Panc1 (cell line): ENCODE data around the gene CLEC14A. TPM values are rescaled to one million over a fixed set of nuclear protein-coding genes. Genes with fewer than 3 reads are reported as not detected.

Source experiments
- ATAC-seq: fragments of 200-7000 bp; cut with Tn5 transposase; 2 replicates; pipeline ENCODE4 v1.9.1; 2020; ENCODE audit warnings: mild to moderate bottlenecking, moderate library complexity
- BruUV-seq: library from RNA; stranded (reverse); fragments of 400-500 nt; replicated peaks from 2 replicates; lab custom pipeline; 2021; lab: Mats Ljungman, UMichigan
- CTCF ChIA-PET: fragments of 300-600 bp; sonication (Branson Sonifier 250); formaldehyde crosslinking; loops from one replicate; lab custom pipeline; 2022; ENCODE audit warnings: antibody characterized with exemption; lab: Charles Lee
- POLR2A ChIA-PET: fragments of 300-600 bp; sonication (Branson Sonifier 250); formaldehyde crosslinking; loops from one replicate; lab custom pipeline; 2022; ENCODE audit warnings: antibody characterized with exemption; lab: Charles Lee
- DNase-seq: peaks from one replicate; pipeline ENCODE4 v3.0.0-alpha.2; 2010; ENCODE audit warnings: low read depth, low spot score
- H3K27ac ChIP-seq: 2 replicates; pipeline ENCODE4 v1.5.1; 2011; ENCODE audit warnings: mild to moderate bottlenecking, low read length, inconsistent platforms
- H3K27me3 ChIP-seq: fragments of 200-500 bp; sonication (Bioruptor generic); 2 replicates; pipeline ENCODE4 v1.6.0; 2014; ENCODE audit warnings: low read length, inconsistent platforms; ENCODE audit not compliant: control insufficient read depth, insufficient read depth
- H3K36me3 ChIP-seq: fragments of 200-500 bp; sonication (Bioruptor generic); 2 replicates; pipeline ENCODE4 v1.5.1; 2014; ENCODE audit warnings: inconsistent platforms, mild to moderate bottlenecking, low read length, moderate library complexity; ENCODE audit not compliant: control insufficient read depth, insufficient read depth
- H3K4me1 ChIP-seq: 2 replicates; pipeline ENCODE4 v1.5.1; 2011; ENCODE audit warnings: inconsistent platforms, mild to moderate bottlenecking, low read length, moderate library complexity; ENCODE audit not compliant: control insufficient read depth, insufficient read depth
- H3K4me3 ChIP-seq, 2 experiments: 2 replicates each; pipeline ENCODE4 v1.5.1; 2011 to 2012; ENCODE audit warnings: low read depth in 2 of 2, low read length in 2 of 2, mild to moderate bottlenecking in 2 of 2, inconsistent platforms in 1 of 2, moderate library complexity in 1 of 2
- H3K9me3 ChIP-seq: fragments of 200-500 bp; sonication (Bioruptor generic); 2 replicates; pipeline ENCODE4 v1.5.1; 2014; ENCODE audit warnings: low read depth, mild to moderate bottlenecking, inconsistent platforms, low read length, moderate library complexity; ENCODE audit not compliant: control insufficient read depth, insufficient read depth
- CTCF ChIP-seq: fragments of 450-650 bp; IDR thresholded peaks from 2 replicates; pipeline ENCODE4 v1.5.1; 2017; ENCODE audit warnings: mild to moderate bottlenecking
- POLR2AphosphoS5 ChIP-seq: IDR thresholded peaks from 2 replicates; pipeline ENCODE4 v1.6.1; 2012; ENCODE audit warnings: mild to moderate bottlenecking, low read depth, low read length, moderate library complexity
- REST ChIP-seq, 2 experiments: IDR thresholded peaks; 2 replicates each; pipeline ENCODE4 v1.6.1; 2011 to 2012; ENCODE audit warnings: low read depth in 2 of 2, control low read depth in 1 of 2, low read length in 1 of 2, mild to moderate bottlenecking in 1 of 2, moderate library complexity in 1 of 2; ENCODE audit not compliant: insufficient read depth in 1 of 2
- SIN3A ChIP-seq: IDR thresholded peaks from 2 replicates; pipeline ENCODE4 v1.6.1; 2012; ENCODE audit warnings: low read depth, mild to moderate bottlenecking, low read length, moderate library complexity, borderline replicate concordance; ENCODE audit not compliant: insufficient read depth
- TCF7L2 ChIP-seq: IDR thresholded peaks from 2 replicates; pipeline ENCODE4 v1.6.1; 2011; ENCODE audit warnings: mild to moderate bottlenecking, low read depth, low read length, inconsistent platforms
- in situ Hi-C: cut with HindIII; loops from 2 replicates; pipeline ENCODE4 v1.10.0; 2016; ENCODE audit warnings: low sequenced_read_pairs, low pct_unique_long_range_greater_than_20kb
- intact Hi-C: fragments of 100-400 bp; cut with micrococcal nuclease; formaldehyde crosslinking; loops from one replicate; pipeline ENCODE4 v1.10.0; 2022; ENCODE audit not compliant: unreplicated experiment
- total RNA-seq: library from RNA; stranded (reverse); gene quantifications from one replicate; pipeline ENCODE4 v1.2.1, GENCODE V29; 2021; ENCODE audit not compliant: unreplicated experiment

The CLEC14A gene
- total RNA-seq, 1 experiment from 2014 or later: 0.10 TPM

GRCh38 chr14:38243696-38244240 is 12.1 kb downstream of the CLEC14A start:
- no peak for TF ChIP-seq CTCF
- TF ChIP-seq SIN3A: no peak
- TF ChIP-seq POLR2AphosphoS5: no peak
- no peak for TF ChIP-seq TCF7L2
- no peak for TF ChIP-seq REST (IDR thresholded peaks at IDR 0.05; ENCODE audit: insufficient read depth in 1 of 2, low read depth in 2 of 2, low read length in 1 of 2)
- Histone ChIP-seq H3K4me1 (no peaks in the 10 kb centered on the region), H3K9me3 (no peaks in the 10 kb centered on the region), H3K4me3 (no peak overlapping the region), H3K36me3 (no peaks in the 10 kb centered on the region), H3K27me3 (no peaks in the 10 kb centered on the region), H3K27ac (no peak overlapping the region)
- intact Hi-C loops (no loop called here), in situ Hi-C loops (no loop called here)
- ATAC-seq: no peak
- DNase-seq: no peak
- CTCF ChIA-PET: no interaction called here
- no TSS peak for BruUV-seq
- POLR2A ChIA-PET: no interaction called here

GRCh38 chr14:38238878-38239277 is 17.0 kb downstream of the CLEC14A start:
- POLR2A ChIA-PET: no interaction called here
- TF ChIP-seq TCF7L2: no peak
- TF ChIP-seq REST (IDR thresholded peaks at IDR 0.05; ENCODE audit: insufficient read depth in 1 of 2, low read depth in 2 of 2, low read length in 1 of 2): no peak
- TF ChIP-seq CTCF: no peak
- TF ChIP-seq SIN3A: no peak
- TF ChIP-seq POLR2AphosphoS5: no peak
- DNase-seq (no peak), ATAC-seq (no peak)
- Histone ChIP-seq H3K4me1 (no peaks in the 10 kb centered on the region), H3K27me3 (no peaks in the 10 kb centered on the region), H3K27ac (no peak overlapping the region), H3K9me3 (no peaks in the 10 kb centered on the region), H3K36me3 (no peaks in the 10 kb centered on the region), H3K4me3 (no peak overlapping the region)
- intact Hi-C loops: no loop called here
- CTCF ChIA-PET: no interaction called here
- in situ Hi-C loops: no loop called here
- no TSS peak for BruUV-seq
